Measurements from ENCODE around the gene RPL35A. TPM values are rescaled to one million over a fixed set of nuclear protein-coding genes. Genes with fewer than 3 reads are reported as not detected.

RPL35A gene
- 845 to 1,235 TPM (median 1,105 TPM) in 5 replicates for total RNA-seq (2022; extraction: Qiagen RNA extraction)

DNA sequence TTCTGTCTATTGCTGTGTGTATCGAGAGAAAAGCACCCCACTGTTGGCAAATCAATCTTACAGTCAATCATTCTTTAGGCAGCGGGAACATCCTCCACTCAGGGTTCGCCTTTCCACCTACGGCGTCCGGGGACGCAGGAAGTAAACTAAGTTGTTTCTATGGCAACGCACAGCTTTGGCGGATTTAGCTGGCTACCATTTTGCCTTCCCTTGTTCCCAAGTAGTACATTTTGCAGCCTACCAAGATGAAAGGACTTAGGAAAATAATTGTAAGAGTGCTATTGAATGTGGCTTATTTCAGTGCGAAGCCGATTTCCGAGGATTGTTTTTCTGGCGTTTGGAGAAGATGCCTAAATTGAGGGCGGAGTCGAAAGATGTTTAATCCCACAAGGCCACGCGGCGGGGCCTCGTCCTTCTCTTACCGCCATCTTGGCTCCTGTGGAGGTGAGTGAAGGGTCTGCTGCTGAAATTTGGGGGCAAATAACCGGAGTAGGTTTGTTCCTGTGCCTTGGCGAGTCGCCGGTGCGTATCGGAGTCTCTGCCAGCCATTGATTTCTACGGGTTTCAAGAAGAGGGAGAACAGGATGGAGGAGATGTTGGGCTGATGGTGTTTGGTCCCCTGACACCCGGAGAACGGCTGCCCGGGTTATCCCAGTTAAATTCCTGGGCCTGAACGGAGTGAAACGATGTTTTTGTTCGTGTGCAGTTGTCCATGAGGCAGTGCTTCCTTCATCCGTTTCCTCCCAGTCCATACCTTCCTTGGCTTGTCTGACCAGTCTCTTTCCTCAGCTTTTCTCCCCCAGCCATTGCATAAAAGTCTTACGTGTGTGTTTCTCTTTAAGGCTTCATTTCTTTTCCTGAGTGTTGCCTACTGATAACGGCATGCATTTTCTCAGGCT is at the start of gene RPL35A:
RPL35A (plus strand) TSS at position 413 of the 899 bp plus-strand sequence. CDS start 778 bp downstream, outside the sequence.

DNA sequence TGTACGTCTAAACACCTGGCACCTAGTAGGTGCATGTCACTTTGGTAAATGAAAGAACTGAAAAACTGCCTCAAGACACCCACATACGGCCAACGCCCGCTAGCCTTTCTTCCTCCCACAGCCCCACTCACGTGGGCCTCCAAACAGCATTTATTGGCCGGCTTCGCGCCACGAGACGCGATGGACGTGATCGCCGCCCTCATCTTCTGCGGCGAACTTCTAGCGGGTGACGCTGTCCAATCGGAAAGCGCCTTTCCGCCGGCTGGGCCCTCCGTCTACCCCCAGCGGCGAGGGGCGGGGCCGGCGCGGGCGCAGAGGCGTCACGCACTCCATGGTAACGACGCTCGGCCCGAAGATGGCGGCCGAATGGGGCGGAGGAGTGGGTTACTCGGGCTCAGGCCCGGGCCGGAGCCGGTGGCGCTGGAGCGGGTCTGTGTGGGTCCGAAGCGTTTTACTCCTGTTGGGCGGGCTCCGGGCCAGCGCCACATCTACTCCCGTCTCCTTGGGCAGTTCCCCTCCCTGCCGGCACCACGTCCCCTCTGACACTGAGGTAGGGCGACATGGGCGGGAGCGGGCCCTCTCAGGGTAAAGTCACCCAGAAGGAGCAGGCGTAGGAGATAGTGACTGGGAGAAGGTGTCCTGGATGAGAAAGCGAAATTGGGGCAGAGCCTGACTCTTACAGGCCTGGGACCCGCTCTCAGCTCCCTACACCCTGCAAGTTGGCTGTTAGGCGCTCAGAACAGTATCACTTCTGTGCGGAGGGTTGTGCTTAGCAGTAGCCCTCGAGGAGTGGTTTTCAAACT is 10.1 kb downstream of the RPL35A start, which contains the start of gene LMLN:
LMLN (plus strand) TSS at position 327 of the 803 bp plus-strand sequence; CDS start at position 356, 29 bp downstream.

Other genes starting within 250 kb of the RPL35A start
- gene RUBCN, start 213.3 kb upstream of the RPL35A start, total RNA-seq (2022; extraction: Qiagen RNA extraction), result 7.5 to 9.8 TPM (median 9.0 TPM) in 5 replicates
- gene FYTTD1, start 200.3 kb upstream of the RPL35A start, total RNA-seq (2022; extraction: Qiagen RNA extraction), result 22.6 to 34.3 TPM (median 28.5 TPM) in 5 replicates
- 11.3 to 22.0 TPM (median 12.4 TPM) in 5 replicates for gene LRCH3, start 158.9 kb upstream of the RPL35A start, total RNA-seq (2022; extraction: Qiagen RNA extraction)
- gene LMLN, start 10.0 kb downstream of the RPL35A start, total RNA-seq (2022; extraction: Qiagen RNA extraction), result 1.9 to 2.6 TPM (median 2.2 TPM) in 5 replicates